Activated T-helper 1 cell treated with anti-CD3 and anti-CD28 coated beads, Interleukin-12 subunit alpha, Interleukin-12 subunit beta, Interleukin-2, Interleukin-4 antibody, amounts not matched to agents 30 ng/mL and 10 ng/mL and 1 ng/mL, durations not matched to agents 14 hours and 24 hours and 36 hours (primary cell): ENCODE data around the gene LYPD6B. TPM values are rescaled to one million over a fixed set of nuclear protein-coding genes. Genes with fewer than 3 reads are reported as not detected.

Experiments used
- DNase-seq: peaks from one replicate; pipeline ENCODE4 v3.0.0; 2021; ENCODE audit warnings: low spot score
- H3K27ac Mint-ChIP-seq: one replicate; pipeline ENCODE4 v1.8.0; 2021; ENCODE audit warnings: mild to moderate bottlenecking, mixed read lengths
- H3K27me3 Mint-ChIP-seq: one replicate; pipeline ENCODE4 v1.8.0; 2022; ENCODE audit warnings: mild to moderate bottlenecking, moderate library complexity, mixed read lengths; ENCODE audit not compliant: insufficient read depth
- H3K36me3 Mint-ChIP-seq: one replicate; pipeline ENCODE4 v1.8.0; 2021; ENCODE audit warnings: low read depth, mixed read lengths
- H3K4me1 Mint-ChIP-seq: one replicate; pipeline ENCODE4 v1.8.0; 2021; ENCODE audit warnings: low read depth, mixed read lengths
- H3K4me3 Mint-ChIP-seq: one replicate; pipeline ENCODE4 v1.8.0; 2021; ENCODE audit warnings: mild to moderate bottlenecking, moderate library complexity, mixed read lengths
- H3K9me3 Mint-ChIP-seq: one replicate; pipeline ENCODE4 v1.8.0; 2021; ENCODE audit warnings: mixed read lengths
- intact Hi-C: fragments of 100-400 bp; cut with micrococcal nuclease; formaldehyde crosslinking; loops from one replicate; pipeline ENCODE4 v1.15.1; 2024
- total RNA-seq: library from RNA; stranded (reverse); gene quantifications from 2 replicates; pipeline ENCODE4 v1.2.3, GENCODE V29; 2022

The LYPD6B gene
- total RNA-seq, 1 donor from 2014 or later = not detected

GRCh38 chr2:149156971-149157740 is 118.7 kb downstream of the LYPD6B start:
- Mint-ChIP-seq H3K27ac (no peak overlapping the region), H3K27me3 (peaks cover 7% of the 10 kb centered on the region), H3K4me3 (no peak overlapping the region), H3K9me3 (no peaks in the 10 kb centered on the region), H3K4me1 (peaks cover 9% of the 10 kb centered on the region), H3K36me3 (no peaks in the 10 kb centered on the region)
- intact Hi-C loops = no loop called here
- DNase-seq = no peak

GRCh38 chr2:149158957-149159356 is 120.5 kb downstream of the LYPD6B start:
- intact Hi-C loops = no loop called here
- H3K27ac Mint-ChIP-seq = no peak overlapping the region
- H3K4me3 Mint-ChIP-seq = no peak overlapping the region
- H3K27me3 Mint-ChIP-seq = peaks cover 15% of the 10 kb centered on the region
- H3K9me3 Mint-ChIP-seq = no peaks in the 10 kb centered on the region
- H3K36me3 Mint-ChIP-seq = no peaks in the 10 kb centered on the region
- peaks cover 9% of the 10 kb centered on the region for H3K4me1 Mint-ChIP-seq
- no peak for DNase-seq

GRCh38 chr2:149160195-149160594 is 121.7 kb downstream of the LYPD6B start:
- no peak overlapping the region for H3K27ac Mint-ChIP-seq
- H3K9me3 Mint-ChIP-seq = no peaks in the 10 kb centered on the region
- no peaks in the 10 kb centered on the region for H3K36me3 Mint-ChIP-seq
- peaks cover 15% of the 10 kb centered on the region for H3K27me3 Mint-ChIP-seq
- no peak for DNase-seq
- H3K4me1 Mint-ChIP-seq = peaks cover 9% of the 10 kb centered on the region
- intact Hi-C loops = no loop called here
- H3K4me3 Mint-ChIP-seq = no peak overlapping the region

GRCh38 chr2:149160701-149161217 is 122.3 kb downstream of the LYPD6B start:
- no peak overlapping the region for H3K27ac Mint-ChIP-seq
- no peak overlapping the region for H3K4me3 Mint-ChIP-seq
- peaks cover 15% of the 10 kb centered on the region for H3K27me3 Mint-ChIP-seq
- no peak for DNase-seq
- no peaks in the 10 kb centered on the region for H3K9me3 Mint-ChIP-seq
- no peaks in the 10 kb centered on the region for H3K36me3 Mint-ChIP-seq
- intact Hi-C loops = no loop called here
- H3K4me1 Mint-ChIP-seq = peaks cover 9% of the 10 kb centered on the region

GRCh38 chr2:149161481-149162225 is 123.2 kb downstream of the LYPD6B start:
- Mint-ChIP-seq H3K36me3 (no peaks in the 10 kb centered on the region), H3K27ac (no peak overlapping the region), H3K4me1 (peaks cover 9% of the 10 kb centered on the region), H3K9me3 (no peaks in the 10 kb centered on the region), H3K4me3 (no peak overlapping the region), H3K27me3 (peaks cover 15% of the 10 kb centered on the region)
- intact Hi-C loops = no loop called here
- DNase-seq = no peak

GRCh38 chr2:149164296-149164695 is 125.8 kb downstream of the LYPD6B start:
- Mint-ChIP-seq H3K4me3 (no peak overlapping the region), H3K4me1 (peaks cover 16% of the 10 kb centered on the region), H3K9me3 (no peaks in the 10 kb centered on the region), H3K27me3 (peaks cover 17% of the 10 kb centered on the region), H3K36me3 (no peaks in the 10 kb centered on the region), H3K27ac (no peak overlapping the region)
- no peak for DNase-seq
- intact Hi-C loops = no loop called here

- no peak overlapping the region for H3K27ac Mint-ChIP-seq
- H3K27me3 Mint-ChIP-seq = peaks cover 17% of the 10 kb centered on the region
- no peaks in the 10 kb centered on the region for H3K9me3 Mint-ChIP-seq
- intact Hi-C loops = no loop called here
- H3K4me1 Mint-ChIP-seq = peaks cover 16% of the 10 kb centered on the region
- H3K36me3 Mint-ChIP-seq = no peaks in the 10 kb centered on the region
- DNase-seq = no peak
- no peak overlapping the region for H3K4me3 Mint-ChIP-seq
Measured at GRCh38 chr2:149164827-149165226, 126.3 kb downstream of the LYPD6B start.

GRCh38 chr2:149167001-149167780 is 128.7 kb downstream of the LYPD6B start:
- Mint-ChIP-seq H3K4me3 (no peak overlapping the region), H3K4me1 (peaks cover 8% of the 10 kb centered on the region)

GRCh38 chr2:149167941-149168340 is 129.4 kb downstream of the LYPD6B start:
- Mint-ChIP-seq H3K9me3 (peaks cover 3% of the 10 kb centered on the region), H3K27me3 (peaks cover 3% of the 10 kb centered on the region)
- DNase-seq = no peak

More at GRCh38 chr2:149167001-149167780, 128.7 kb downstream of the LYPD6B start:
- Mint-ChIP-seq H3K9me3 (peaks cover 3% of the 10 kb centered on the region), H3K36me3 (no peaks in the 10 kb centered on the region), H3K27me3 (peaks cover 9% of the 10 kb centered on the region), H3K27ac (no peak overlapping the region)
- no peak for DNase-seq
- intact Hi-C loops = no loop called here

GRCh38 chr2:149169656-149170055 is 131.2 kb downstream of the LYPD6B start:
- intact Hi-C loops = no loop called here
- Mint-ChIP-seq H3K4me3 (no peak overlapping the region), H3K36me3 (no peaks in the 10 kb centered on the region), H3K27ac (no peak overlapping the region), H3K9me3 (peaks cover 3% of the 10 kb centered on the region), H3K27me3 (peaks cover 1% of the 10 kb centered on the region), H3K4me1 (peaks cover 8% of the 10 kb centered on the region)
- no peak for DNase-seq

More at GRCh38 chr2:149167941-149168340, 129.4 kb downstream of the LYPD6B start:
- Mint-ChIP-seq H3K27ac (no peak overlapping the region), H3K36me3 (no peaks in the 10 kb centered on the region), H3K4me3 (no peak overlapping the region), H3K4me1 (peaks cover 8% of the 10 kb centered on the region)
- intact Hi-C loops = no loop called here

GRCh38 chr2:149170156-149170555 is 131.7 kb downstream of the LYPD6B start:
- no peak for DNase-seq
- Mint-ChIP-seq H3K9me3 (peaks cover 3% of the 10 kb centered on the region), H3K36me3 (no peaks in the 10 kb centered on the region), H3K27ac (no peak overlapping the region), H3K4me1 (peaks cover 8% of the 10 kb centered on the region), H3K4me3 (no peak overlapping the region), H3K27me3 (peaks cover 1% of the 10 kb centered on the region)
- intact Hi-C loops = no loop called here

GRCh38 chr2:149170911-149171310 is 132.4 kb downstream of the LYPD6B start:
- DNase-seq = no peak
- Mint-ChIP-seq H3K4me1 (peaks cover 8% of the 10 kb centered on the region), H3K4me3 (no peak overlapping the region), H3K9me3 (peaks cover 3% of the 10 kb centered on the region), H3K36me3 (no peaks in the 10 kb centered on the region), H3K27me3 (peaks cover 1% of the 10 kb centered on the region), H3K27ac (no peak overlapping the region)
- intact Hi-C loops = no loop called here
